GM18499 (cell line): ENCODE data around the gene ZFR.
A peak's percentile ranks its signal among the peaks of the same experiment; 100 is the strongest.
"Not testable (repeated sequence)": the region's sequence is repeated elsewhere in the genome, so short reads cannot be mapped to it uniquely, and the experiment has no call there.

Source experiments
- ATAC-seq: cut with Tn5 transposase; IDR thresholded peaks from one replicate; pipeline ENCODE4 v1.9.1; 2021; ENCODE audit warnings: moderate number of reproducible peaks; ENCODE audit not compliant: insufficient read depth, unreplicated experiment

Gene ZFR

DNA sequence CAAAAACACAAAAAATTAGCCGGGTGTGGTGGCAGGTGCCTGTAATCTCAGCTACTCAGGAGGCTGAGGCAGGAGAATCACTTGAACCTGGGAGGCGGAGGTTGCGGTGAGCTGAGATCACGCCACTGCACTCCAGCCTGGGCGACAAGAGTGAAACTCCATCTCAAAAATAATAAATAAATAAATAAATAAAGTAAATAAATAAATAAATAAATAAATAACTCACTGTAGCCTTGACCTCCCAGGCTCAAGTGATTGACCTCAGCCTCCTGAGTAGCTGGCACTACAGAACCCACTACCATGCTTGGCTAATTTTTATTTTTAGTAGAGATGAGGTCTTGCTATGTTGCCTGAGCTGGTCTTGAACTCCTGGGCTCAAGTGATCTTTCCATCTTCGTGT lies 77.3 kb downstream of the ZFR start:
- ATAC-seq: not testable (repeated sequence)

DNA sequence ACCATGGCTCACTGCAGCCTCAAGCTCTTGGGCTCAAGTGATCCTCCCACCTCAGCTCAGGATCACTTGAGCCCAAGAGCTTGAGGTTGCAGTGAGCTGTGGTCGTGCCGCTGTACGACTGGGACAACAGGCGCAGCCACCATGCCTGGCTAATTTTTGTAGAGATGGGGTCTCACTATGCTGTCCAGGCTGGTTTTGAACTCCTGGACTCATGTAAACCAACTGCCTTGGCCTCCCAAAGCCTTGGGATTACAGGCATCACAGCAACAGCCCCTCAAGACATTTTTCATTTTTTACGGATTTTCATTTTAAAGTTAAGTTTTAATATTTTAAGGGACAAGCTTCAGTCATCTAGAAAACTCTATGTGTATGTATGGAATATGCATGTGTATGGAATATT lies 78.9 kb downstream of the ZFR start:
- no peak for ATAC-seq

DNA sequence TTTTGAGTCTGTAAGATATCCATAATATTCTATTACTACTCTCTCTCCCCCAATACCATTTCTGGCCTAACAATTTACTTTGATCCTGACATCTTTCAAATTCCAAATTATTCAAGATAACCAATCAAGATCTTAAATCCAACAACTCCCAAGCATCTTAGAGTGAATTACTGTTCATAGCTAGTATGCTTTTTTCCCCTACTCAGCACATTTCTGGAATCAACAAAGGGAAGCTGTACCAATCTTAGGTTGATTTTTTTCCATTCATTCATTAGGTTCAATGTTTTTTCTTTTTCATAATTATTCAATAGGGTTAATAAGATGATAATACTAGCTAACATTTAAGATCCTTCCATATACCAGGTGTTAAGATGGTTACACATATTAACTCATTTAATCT lies 81.5 kb downstream of the ZFR start:
- no peak for ATAC-seq

DNA sequence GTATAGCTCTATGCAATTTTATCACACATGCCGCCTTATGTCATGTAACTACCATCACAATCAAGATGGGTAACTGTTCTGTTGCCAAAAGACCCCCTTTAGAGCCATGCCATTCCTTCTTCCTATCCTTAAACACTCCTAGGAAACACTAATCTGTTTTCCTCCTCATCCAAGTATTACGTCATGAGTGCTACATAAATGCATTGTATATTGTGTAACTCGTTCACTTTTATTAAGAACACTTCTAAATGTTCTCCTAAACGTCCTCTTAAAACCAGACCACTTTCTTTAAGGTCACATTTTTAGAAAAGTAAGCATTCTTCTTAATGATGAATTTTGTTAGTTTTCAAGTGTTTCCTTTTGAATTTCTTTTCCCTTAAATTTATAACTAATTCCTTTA lies 82.0 kb downstream of the ZFR start:
- no peak for ATAC-seq

DNA sequence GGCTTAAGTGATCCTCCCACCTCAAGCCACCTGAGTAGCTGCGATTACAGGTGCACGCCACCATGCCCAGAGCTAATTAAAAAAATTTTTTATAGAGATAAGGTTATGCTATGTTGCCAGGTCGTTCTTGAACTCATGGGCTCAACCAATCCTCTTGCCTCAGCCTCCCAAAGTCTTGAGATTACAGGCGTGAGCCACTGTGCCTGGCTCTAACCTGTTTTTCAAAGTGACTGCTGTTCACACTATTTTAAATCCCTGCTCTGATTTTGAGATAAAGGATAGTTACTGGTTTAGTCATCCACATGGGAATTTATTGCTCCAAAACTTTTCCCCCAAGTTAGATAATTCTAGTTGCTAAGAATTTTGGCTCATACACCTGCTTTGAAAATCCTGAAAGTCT lies 83.6 kb downstream of the ZFR start:
- ATAC-seq: no peak

DNA sequence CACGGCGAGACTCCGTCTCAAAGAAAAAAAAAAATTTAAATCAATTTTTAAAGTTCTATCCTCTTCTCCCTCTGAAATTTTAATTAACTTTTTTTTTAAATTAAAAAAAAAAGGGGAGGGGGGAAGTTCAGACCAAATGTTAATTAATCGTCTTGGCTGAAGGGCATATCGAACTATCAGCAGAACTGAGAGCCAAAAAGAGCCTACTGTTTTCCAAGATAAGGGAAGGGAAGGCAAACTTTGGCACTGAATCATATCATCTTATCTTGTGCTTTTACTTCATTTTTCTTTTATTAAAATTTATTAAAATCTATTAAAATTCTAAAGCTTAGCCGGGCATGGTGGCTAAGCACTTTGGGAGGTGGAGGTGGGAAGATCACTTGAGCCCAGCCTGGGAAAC lies 85.9 kb downstream of the ZFR start:
- ATAC-seq: no peak

DNA sequence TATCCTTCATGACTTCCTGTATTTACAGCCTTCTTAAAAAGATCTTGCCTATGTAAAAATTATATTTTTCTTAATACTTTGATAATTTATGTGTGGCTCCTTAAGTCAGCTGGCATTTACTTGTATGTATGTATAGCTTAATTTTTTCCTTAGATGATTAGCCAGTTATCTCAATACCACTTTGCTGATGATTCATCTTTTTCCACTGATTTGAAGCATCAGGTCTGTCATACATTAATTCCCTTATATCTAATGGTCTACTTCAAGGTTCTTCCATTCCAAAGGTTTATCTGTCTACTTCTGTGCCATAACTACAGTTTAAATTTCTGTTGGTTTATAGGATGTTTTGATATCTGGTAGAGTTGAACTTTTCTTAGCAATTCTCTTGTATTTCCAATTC lies 86.9 kb downstream of the ZFR start:
- ATAC-seq: no peak

DNA sequence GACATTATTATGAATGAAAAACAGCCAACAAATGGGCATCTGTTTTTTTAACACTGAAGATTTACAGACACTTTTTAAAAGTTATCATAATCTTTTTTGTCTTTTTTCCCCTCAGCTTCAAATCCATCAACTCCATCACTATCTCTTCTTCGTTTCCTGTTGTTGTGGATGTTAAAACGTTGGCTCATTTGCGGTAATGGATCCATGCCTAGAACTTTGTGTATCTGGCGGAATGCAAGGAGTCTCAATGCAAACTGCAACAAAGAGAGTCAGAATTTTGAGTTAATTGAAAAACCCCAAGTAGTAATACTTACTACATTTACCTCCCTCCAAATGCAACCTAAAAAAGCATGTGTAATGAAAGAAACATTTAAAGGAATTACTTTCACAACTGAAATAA lies 88.9 kb downstream of the ZFR start:
- no peak for ATAC-seq

DNA sequence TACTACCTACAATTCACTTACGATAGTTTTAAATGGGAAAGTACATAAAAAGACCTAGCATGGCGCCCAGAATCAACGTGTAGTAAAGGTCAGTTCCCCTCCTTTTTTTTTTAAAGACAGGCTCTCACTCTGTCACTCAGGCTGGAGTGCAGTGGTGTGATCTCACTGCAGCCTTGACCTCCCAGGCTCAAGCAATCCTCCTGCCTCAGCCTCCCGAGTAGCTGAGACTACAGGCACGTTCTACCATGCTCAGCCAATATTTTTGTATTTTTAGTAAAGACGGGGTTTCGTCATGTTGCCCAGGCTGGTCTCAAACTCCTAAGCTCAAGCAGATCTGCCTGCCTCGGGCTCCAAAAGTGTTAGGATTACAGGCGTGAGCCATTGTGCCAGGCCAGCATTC lies 91.1 kb downstream of the ZFR start:
- ATAC-seq: no peak

DNA sequence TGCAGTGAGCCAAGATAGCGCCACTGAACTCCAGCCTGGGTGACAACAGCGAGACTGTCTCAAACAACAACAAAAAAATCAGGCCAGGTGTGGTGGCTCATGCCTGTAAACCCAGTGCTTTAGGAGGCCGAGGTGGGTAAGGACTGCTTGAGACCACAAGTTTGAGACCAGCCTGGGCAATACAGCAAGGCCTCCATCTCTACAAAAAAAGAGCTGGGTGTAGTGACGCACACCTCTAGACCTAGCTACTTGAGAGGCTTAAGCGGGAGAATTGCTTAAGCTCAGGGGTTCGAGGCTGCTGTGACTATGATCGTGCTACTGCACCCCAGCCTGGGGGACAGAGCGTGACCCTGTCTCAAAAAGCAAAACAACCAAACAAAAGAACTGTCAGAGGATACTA lies 91.9 kb downstream of the ZFR start:
- ATAC-seq: no peak

DNA sequence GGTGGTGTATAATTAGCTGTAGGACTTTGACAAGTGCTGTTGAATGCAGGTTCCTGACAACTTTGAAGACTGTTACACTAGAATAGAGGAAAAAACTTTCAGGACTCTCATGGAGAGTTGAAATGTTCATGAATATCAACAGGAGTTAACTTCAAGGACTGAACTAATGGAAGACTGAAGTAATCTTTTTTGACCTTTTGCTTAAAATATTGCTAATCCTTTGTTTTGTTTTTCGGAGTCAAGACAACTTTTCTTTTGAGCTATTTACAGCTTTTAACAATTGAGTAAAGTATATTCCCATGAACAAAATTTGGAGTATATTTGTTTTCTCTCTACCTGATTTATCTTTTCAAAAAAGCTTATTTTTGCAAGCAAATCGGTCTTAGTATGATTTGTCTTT lies 97.7 kb downstream of the ZFR start:
- no peak for ATAC-seq

DNA sequence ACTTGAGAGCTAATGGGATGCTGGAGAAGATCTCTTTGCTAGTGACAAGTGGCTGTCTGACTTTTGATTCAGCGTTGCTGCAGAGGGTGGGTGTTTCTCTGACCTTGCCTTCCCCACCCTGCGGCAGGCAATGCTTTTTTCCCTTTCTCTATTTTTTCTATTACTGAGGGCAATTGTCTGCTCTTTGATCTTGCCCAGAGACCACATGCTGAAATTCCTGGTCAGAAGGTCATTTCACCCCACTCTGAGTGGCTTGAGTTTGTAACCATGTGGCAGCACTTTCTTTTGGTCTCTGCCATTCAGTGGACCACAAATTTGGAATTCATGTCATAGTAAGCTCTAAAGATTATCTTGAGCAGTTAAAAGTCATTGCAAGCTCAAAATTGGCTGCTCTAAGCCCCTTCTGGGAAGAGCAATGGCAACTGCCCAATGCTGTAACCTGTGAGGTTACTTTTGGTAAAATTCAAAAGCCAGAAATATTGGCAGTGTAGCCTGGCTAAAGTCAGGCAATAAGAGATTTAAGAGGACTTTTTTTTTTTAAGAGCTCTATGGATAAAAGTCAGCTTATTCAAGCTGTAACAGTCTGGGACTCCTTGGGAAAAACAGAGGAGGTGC lies 101.4 kb downstream of the ZFR start:
- ATAC-seq: no peak

DNA sequence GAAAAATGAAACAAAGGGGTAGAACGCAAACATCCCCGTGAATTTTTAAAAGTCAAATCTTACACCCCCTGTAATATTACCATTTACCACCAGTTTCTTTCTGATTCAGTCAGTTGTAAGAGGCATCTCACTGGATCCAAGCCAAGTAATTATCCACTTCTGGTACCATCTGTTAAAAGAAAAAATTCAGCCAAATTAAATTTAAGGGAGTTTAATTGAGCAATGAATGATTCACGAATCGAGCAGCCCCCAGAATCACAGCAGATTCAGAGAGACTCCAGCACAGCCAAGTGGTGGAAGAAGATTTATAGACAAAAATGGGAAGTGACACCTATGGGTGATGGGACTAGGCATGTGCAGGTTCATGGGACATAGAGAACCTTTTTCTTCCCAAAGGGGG lies 101.9 kb downstream of the ZFR start:
- ATAC-seq: no peak

DNA sequence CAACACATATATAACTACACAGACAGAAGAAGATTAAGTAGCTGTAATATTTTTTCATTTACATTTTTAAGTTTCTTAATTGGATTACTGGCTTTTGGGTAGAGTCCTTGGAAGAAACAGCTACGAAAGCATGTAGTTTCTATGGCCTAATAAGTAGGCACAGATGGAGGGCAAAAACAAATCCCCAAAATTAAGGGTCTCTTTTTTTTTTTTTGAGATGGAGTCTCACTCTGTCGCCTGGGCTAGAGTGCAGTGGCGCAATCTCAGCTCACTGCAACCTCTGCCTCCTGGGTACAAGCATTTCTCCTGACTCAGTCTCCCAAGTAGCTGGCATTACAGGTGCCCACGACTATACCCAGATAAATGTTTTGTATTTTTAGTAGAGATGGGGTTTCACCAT lies 104.7 kb downstream of the ZFR start:
- no peak for ATAC-seq

DNA sequence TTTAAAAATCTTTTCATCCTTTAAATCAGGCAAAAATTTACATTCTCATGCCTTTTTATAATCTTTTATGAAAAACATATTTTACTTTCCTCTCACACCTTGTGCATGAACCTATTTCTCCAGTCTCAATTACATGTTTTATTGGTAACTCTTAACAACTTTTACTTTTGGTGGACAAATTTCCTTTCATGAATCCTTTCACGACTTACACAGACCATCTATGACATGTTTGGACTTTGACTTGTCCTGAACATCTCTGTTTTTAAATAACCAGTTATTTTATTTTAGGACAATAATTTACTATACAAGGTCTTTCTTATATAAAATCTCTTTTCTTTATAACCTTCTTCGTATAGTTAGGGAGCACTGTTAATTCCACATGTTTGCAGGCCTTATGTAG lies 105.3 kb downstream of the ZFR start:
- no peak for ATAC-seq

DNA sequence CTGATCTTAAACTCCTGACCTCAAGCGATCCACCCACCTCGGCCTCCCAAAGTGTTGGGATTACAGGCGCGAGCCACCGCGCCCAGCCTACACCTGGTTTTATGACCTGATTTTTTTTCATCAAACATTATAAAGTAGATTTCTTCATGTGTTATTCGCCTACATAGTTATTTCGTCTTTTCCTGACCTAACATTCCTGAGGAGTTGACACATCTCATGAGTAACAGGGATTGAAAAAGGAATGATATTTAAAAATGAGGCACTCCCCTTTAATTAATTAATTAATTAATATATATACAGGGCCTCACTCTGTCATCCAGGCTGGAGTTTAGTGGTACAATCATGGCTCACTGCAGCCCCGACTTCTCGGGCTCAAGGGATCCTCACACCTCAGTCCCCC lies 111.6 kb downstream of the ZFR start:
- no peak for ATAC-seq

DNA sequence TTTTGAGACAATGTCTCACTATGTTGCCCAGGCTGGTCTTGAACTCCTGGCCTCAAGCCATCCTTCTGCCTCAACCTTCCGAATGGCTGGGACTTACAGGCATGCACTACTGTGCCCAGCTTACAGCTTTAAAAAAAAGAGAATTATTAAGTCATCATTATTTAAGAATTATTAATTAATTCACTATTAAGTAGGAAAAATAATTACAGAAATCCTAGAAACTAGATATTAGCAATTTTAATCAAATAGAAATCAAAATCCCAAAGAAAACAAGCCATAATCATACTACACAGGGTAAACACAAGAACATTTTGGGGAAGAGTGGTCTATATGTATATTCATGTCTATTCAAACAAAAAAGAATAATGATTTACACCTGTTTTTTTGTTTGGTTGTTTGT lies 112.2 kb downstream of the ZFR start:
- no peak for ATAC-seq

DNA sequence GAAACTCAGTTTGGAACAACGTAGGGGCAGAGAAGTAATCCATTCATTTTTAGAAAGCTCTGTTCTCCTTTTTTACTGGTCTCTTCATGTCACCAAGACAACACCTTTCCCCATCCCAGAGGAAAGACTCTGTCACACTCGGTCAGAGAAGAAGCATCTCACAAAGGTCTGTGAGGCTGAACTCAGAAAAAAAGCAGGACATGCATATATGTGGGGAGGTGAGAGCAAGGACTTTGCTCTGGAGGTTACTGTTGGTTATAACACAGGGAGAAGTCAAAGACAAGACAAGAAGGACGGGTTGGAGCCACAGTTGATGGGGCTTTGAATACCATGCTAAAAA lies 112.6 kb downstream of the ZFR start:
- ATAC-seq: no peak

DNA sequence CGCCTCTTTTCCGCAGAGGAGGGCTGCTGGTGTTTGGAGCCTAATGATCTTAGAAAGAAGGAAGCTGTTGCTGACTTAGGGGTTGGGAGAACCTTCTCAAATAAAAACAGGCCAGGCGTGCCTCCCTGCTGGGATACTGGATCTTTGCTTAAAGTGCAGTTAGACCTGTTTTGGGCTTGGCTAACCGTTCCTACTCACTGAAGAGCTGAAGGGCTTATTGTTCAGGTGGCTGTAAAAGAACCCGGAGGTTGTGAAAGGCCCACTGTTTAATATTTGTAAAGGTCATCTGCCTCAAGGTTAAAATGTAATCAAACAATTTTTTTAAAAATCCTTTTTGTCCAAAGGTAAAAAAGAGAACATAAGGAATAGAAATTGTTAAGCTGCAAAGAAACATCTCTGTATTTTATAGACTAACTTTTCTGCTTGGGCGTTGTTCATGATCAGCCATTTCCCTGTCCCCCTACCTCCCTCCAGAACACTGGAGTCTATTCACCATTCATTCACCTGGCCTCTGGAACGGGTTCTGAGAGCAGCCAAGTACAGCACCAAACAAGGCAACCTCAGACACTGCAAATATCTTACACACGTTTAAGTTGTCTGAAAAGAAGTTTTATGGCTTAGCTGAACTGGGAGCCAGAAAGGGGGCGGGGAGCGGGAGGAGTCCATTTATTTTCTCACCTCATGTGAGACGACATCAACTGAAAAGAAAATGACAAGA lies 113.2 kb downstream of the ZFR start:
- no peak for ATAC-seq

DNA sequence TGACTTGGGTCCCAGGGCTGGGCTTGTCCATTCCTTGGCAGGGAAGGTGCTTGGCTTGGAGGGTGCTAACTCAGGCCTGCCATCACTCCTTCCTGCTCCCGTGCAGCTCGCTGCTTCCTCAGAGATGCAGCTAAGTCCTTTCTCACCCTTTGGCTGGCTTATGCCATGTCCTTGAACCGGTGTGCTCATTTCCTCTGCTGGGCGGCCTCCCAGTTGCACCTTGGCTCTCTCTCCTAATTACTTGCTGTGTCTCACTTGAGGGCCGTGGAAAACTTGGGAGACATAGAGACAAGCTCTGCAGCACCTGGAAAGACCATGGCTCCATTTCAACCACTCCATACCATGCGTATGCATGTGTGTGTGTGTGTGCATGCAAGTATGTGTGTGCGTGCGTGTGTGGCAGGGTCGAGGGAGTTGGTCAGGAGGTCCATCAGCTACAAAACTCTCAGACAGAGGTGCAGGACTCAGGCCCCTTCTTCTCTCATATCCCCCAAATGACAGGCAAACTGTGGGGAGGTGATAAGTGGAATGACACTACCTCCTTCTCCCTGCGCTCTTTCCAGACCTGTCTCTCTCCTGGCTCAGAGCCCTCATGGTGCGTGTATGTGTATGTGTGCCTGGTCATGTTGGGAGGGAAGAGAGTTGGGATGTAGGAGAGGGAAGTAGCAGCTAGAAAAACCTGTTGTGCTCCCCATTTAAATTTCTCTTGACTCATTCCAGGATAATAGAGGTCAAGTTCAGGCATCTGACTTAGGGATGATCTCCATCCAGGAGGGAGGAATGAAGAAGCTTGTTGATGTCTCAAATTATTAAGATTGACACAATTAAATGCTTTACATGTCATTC lies 114.2 kb downstream of the ZFR start:
- ATAC-seq: no peak

DNA sequence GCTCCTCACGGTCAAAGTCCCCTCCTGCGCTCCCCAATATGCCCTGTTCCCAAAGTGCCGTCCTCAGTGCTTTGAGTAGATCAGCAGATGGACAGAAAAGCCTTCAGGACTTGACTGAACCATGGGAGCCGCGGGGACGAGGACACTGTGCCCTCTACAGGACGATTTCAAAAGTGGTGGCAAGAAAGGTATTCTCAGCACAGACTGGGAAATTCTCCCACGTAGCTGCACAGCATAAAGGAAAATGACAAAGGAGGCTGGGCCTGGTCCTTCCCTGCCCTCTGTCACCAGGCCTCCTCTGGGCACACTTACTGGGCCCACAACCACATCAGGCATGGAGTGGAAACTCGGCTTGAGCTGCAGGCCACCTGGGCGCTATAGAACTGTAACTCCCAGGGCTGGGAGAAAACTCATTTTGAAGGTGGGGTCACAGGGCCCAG lies 115.1 kb downstream of the ZFR start:
- ATAC-seq: peak; percentile 45
